GM12878 (cell line): ENCODE data around the gene IL13RA2. TPM values are rescaled to one million over a fixed set of nuclear protein-coding genes. Genes with fewer than 3 reads are reported as not detected.

Experiments
- ATAC-seq: fragments of 200-7000 bp; cut with Tn5 transposase; 3 replicates; pipeline ENCODE4 v1.9.1; 2020; ENCODE audit warnings: mild to moderate bottlenecking, moderate library complexity
- BruUV-seq: library from RNA; stranded (reverse); fragments of 400-500 nt; replicated peaks from 2 replicates; lab custom pipeline; 2021; lab: Mats Ljungman, UMichigan
- CTCF ChIA-PET: fragments of 300-600 bp; sonication (Branson Sonifier 250); formaldehyde crosslinking; extraction: SDS; loops from one replicate; lab custom pipeline; 2021; ENCODE audit warnings: inconsistent platforms; lab: Yijun Ruan, JAX
- POLR2A ChIA-PET: fragments of 350-600 bp; formaldehyde crosslinking; extraction: SDS; loops from one replicate; lab custom pipeline; 2021; ENCODE audit warnings: inconsistent platforms; lab: Charles Lee
- RAD21 ChIA-PET: fragments of 300-600 bp; sonication (Branson Sonifier 250); formaldehyde crosslinking; loops from one replicate; lab custom pipeline; 2023; ENCODE audit warnings: antibody characterized with exemption; ENCODE audit not compliant: unreplicated experiment; lab: Charles Lee
- SMC1A ChIA-PET: fragments of 300-600 bp; sonication (Branson Sonifier 250); formaldehyde crosslinking; loops from one replicate; lab custom pipeline; 2023; ENCODE audit not compliant: unreplicated experiment, uncharacterized antibody; lab: Charles Lee
- DNase-seq: peaks from one replicate; pipeline ENCODE4 v3.0.0-alpha.2; 2011; ENCODE audit warnings: low read depth, low spot score
- FAIRE-seq: peaks from 3 replicates; lab custom pipeline; 2011; peaks lifted over from hg19 to GRCh38; lab: Jason Lieb, UNC
- H2AFZ ChIP-seq: 2 replicates; pipeline ENCODE4 v1.6.0; 2011; ENCODE audit warnings: low read depth, low read length, control low read depth; ENCODE audit not compliant: control insufficient read depth
- H3K27ac ChIP-seq: 2 replicates; pipeline ENCODE4 v1.5.1; 2011; ENCODE audit warnings: control low read depth; ENCODE audit not compliant: control insufficient read depth, insufficient read depth
- H3K27me3 ChIP-seq, 2 experiments: replicated peaks in 1 of 2; 2 replicates each; pipeline versions ENCODE4 v1.6.0 to v1.6.1; 2011; ENCODE audit warnings: low read length in 1 of 2; ENCODE audit not compliant: control insufficient read depth in 2 of 2, insufficient read depth in 2 of 2
- H3K36me3 ChIP-seq, 2 experiments: 2 replicates each; pipeline ENCODE4 v1.5.1; 2011; ENCODE audit warnings: low read length in 1 of 2; ENCODE audit not compliant: control insufficient read depth in 2 of 2, insufficient read depth in 2 of 2
- H3K4me1 ChIP-seq: 2 replicates; pipeline ENCODE4 v1.6.1; 2011; ENCODE audit warnings: mild to moderate bottlenecking, low read length, moderate library complexity, mixed read lengths; ENCODE audit not compliant: control insufficient read depth, insufficient read depth
- H3K4me2 ChIP-seq: 2 replicates; pipeline ENCODE4 v1.6.0; 2011; ENCODE audit warnings: control low read depth; ENCODE audit not compliant: control insufficient read depth, insufficient read depth
- H3K4me3 ChIP-seq: fragments of 200-600 bp; sonication (generic); 2 replicates; pipeline ENCODE4 v1.5.1; 2016
- H3K79me2 ChIP-seq: 2 replicates; pipeline ENCODE4 v1.6.0; 2011; ENCODE audit warnings: low read length; ENCODE audit not compliant: control insufficient read depth, insufficient read depth
- H3K9ac ChIP-seq: 2 replicates; pipeline ENCODE4 v1.8.0; 2011; ENCODE audit warnings: low read length, control low read depth, mixed read lengths; ENCODE audit not compliant: control insufficient read depth, insufficient read depth
- H3K9me3 ChIP-seq: replicated peaks from 3 replicates; pipeline ENCODE4 v1.5.1; 2011; ENCODE audit warnings: mild to moderate bottlenecking, low read length; ENCODE audit not compliant: control insufficient read depth, insufficient read depth
- H4K20me1 ChIP-seq: 2 replicates; pipeline ENCODE4 v1.6.0; 2011; ENCODE audit not compliant: control insufficient read depth, insufficient read depth
- CBFB ChIP-seq: IDR thresholded peaks from 2 replicates; pipeline ENCODE4 v1.6.1; 2016; ENCODE audit warnings: antibody characterized with exemption, low read depth
- CREM ChIP-seq: IDR thresholded peaks from 2 replicates; pipeline ENCODE4 v1.6.1; 2014; ENCODE audit warnings: antibody characterized with exemption, low read depth
- EP300 ChIP-seq, 2 experiments: fragments of 150-350 bp in 1 of 2; IDR thresholded peaks; 2 replicates each; pipeline ENCODE4 v1.6.1; 2011 to 2012; ENCODE audit warnings: low read depth in 2 of 2, low read length in 2 of 2, borderline replicate concordance in 1 of 2, improper control_type of control experiment in 1 of 2, inconsistent platforms in 1 of 2; ENCODE audit not compliant: control insufficient read depth in 1 of 2
- HCFC1 ChIP-seq: fragments of 150-350 bp; IDR thresholded peaks from 2 replicates; pipeline ENCODE4 v1.6.1; 2014; ENCODE audit warnings: low read length
- MEF2A ChIP-seq: IDR thresholded peaks from 2 replicates; pipeline ENCODE4 v1.6.1; 2011; ENCODE audit warnings: low read depth, mild to moderate bottlenecking, low read length, moderate library complexity; ENCODE audit not compliant: insufficient read depth
- NFYB ChIP-seq: IDR thresholded peaks from 2 replicates; pipeline ENCODE4 v1.6.1; 2011; ENCODE audit warnings: low read depth, mild to moderate bottlenecking, low read length, improper control_type of control experiment, moderate library complexity; ENCODE audit not compliant: insufficient read depth
- PKNOX1 ChIP-seq: fragments of 450-650 bp; IDR thresholded peaks from 2 replicates; pipeline ENCODE4 v1.6.1; 2016; ENCODE audit warnings: mild to moderate bottlenecking
- POLR2A ChIP-seq: IDR thresholded peaks from 2 replicates; pipeline ENCODE4 v1.6.1; 2011; ENCODE audit warnings: low read depth, mild to moderate bottlenecking, low read length
- SMAD1 ChIP-seq: fragments of 450-650 bp; IDR thresholded peaks from 2 replicates; pipeline ENCODE4 v1.6.1; 2018; ENCODE audit warnings: mild to moderate bottlenecking, low read depth; ENCODE audit not compliant: partially characterized antibody
- SP1 ChIP-seq: IDR thresholded peaks from one replicate; pipeline ENCODE4 v1.6.1; 2011; ENCODE audit warnings: low read depth, low read length
- USF1 ChIP-seq: IDR thresholded peaks from 2 replicates; pipeline ENCODE4 v1.6.1; 2011; ENCODE audit warnings: borderline replicate concordance, low read depth, mild to moderate bottlenecking, moderate library complexity, mixed read lengths, low read length; ENCODE audit not compliant: insufficient read depth; ENCODE audit errors: extremely low read length
- WRNIP1 ChIP-seq: IDR thresholded peaks from 2 replicates; pipeline ENCODE4 v1.6.1; 2011; ENCODE audit warnings: low read depth, low read length, improper control_type of control experiment, borderline replicate concordance
- WGBS: methylation state at CpG from one replicate; pipeline ENCODE4 v1.1.6; 2016; ENCODE audit warnings: low lambda C conversion rate; ENCODE audit not compliant: insufficient replicate concordance, insufficient coverage; ENCODE audit errors: missing lambda C conversion rate; 5-methylcytosine and 5-hydroxymethylcytosine counted together
- in situ Hi-C: fragments of 300-500 bp; cut with MboI; formaldehyde crosslinking; loops from 9 replicates; pipeline ENCODE4 v1.14.3; 2018; ENCODE audit warnings: mixed read lengths
- intact Hi-C: fragments of 100-400 bp; cut with micrococcal nuclease; formaldehyde crosslinking; loops from one replicate; pipeline ENCODE4 v1.14.2; 2022; ENCODE audit not compliant: unreplicated experiment
- polyA plus RNA-seq, 11 experiments: library from polyadenylated mRNA; depleted of rRNA in 4 of 11; unstranded in 6 of 11; stranded (reverse) in 5 of 11; fragments of >200 nt; fragmentation: Nextera tagmentation in 4 of 11; fragmentation: Illumina TruSeq in 1 of 11; extraction: Ambion mirVana in 4 of 11; extraction: Trizol in 1 of 11; gene quantifications; 1 replicate in 1 of 11; 2 replicates in 10 of 11; pipeline versions ENCODE4 v1.2.1 to v1.2.3, GENCODE V29; 2011 to 2016; ENCODE audit warnings: inconsistent platforms in 2 of 11, missing spikeins in 2 of 11, low read depth in 1 of 11
- total RNA-seq, 4 experiments: library from RNA; depleted of rRNA in 3 of 4; stranded (reverse); fragments of >200 nt in 3 of 4; fragmentation: Illumina TruSeq in 1 of 4; extraction: Trizol in 1 of 4; gene quantifications; 2 replicates each; pipeline versions ENCODE4 v1.2.1 to v1.2.3, GENCODE V29; 2013 to 2021
- TF ChIP-seq, protein P1 (sequence below): fragments of 450-650 bp; IDR thresholded peaks from 2 replicates; pipeline ENCODE4 v1.6.1; 2018; ENCODE audit warnings: borderline replicate concordance, mild to moderate bottlenecking; ENCODE audit not compliant: partially characterized antibody
- TF ChIP-seq, protein P2 (sequence below): IDR thresholded peaks from 2 replicates; pipeline ENCODE4 v1.6.1; 2011; ENCODE audit warnings: borderline replicate concordance, low read depth, mild to moderate bottlenecking, moderate library complexity, low read length; ENCODE audit not compliant: insufficient read depth, poor library complexity, severe bottlenecking
- TF ChIP-seq, protein P3 (sequence below): fragments of 150-350 bp; IDR thresholded peaks from 2 replicates; pipeline ENCODE4 v1.6.1; 2014; ENCODE audit warnings: mild to moderate bottlenecking, low read depth, low read length

IL13RA2 gene
- total and polyA plus RNA-seq, 10 of the 15 experiments (the other 5 are each of a cell fraction or from before 2014, with no cell fraction given): 0.08 TPM; not detected in 9

GRCh38 chrX:115029440-115029839, 12.0 kb upstream of the IL13RA2 start (continued):
- TF ChIP-seq, protein P1, sequence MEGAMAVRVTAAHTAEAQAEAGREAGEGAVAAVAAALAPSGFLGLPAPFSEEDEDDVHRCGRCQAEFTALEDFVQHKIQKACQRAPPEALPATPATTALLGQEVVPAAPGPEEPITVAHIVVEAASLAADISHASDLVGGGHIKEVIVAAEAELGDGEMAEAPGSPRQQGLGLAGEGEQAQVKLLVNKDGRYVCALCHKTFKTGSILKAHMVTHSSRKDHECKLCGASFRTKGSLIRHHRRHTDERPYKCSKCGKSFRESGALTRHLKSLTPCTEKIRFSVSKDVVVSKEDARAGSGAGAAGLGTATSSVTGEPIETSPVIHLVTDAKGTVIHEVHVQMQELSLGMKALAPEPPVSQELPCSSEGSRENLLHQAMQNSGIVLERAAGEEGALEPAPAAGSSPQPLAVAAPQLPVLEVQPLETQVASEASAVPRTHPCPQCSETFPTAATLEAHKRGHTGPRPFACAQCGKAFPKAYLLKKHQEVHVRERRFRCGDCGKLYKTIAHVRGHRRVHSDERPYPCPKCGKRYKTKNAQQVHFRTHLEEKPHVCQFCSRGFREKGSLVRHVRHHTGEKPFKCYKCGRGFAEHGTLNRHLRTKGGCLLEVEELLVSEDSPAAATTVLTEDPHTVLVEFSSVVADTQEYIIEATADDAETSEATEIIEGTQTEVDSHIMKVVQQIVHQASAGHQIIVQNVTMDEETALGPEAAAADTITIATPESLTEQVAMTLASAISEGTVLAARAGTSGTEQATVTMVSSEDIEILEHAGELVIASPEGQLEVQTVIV: no peak

GRCh38 chrX:115023811-115024210, 6.4 kb upstream of the IL13RA2 start:
- ChIA-PET POLR2A (no interaction called here), CTCF (no interaction called here), RAD21 (no interaction called here), SMC1A (interaction anchor here (1.5 kb wide), 1 partner anchor 9 kb away, joined by 3 read pairs; no protein-coding TSS in a partner anchor)
- H3K4me3 ChIP-seq: no peak overlapping the region
- no peaks in the 10 kb centered on the region for H3K79me2 ChIP-seq
- DNase-seq: no peak
- no TSS peak for BruUV-seq
- no peaks in the 10 kb centered on the region for H4K20me1 ChIP-seq
- no peak for ATAC-seq
- no peak overlapping the region for H3K27ac ChIP-seq
- no peak overlapping the region for H3K9ac ChIP-seq
- no peak overlapping the region for H3K4me2 ChIP-seq
- no peaks in the 10 kb centered on the region for H3K4me1 ChIP-seq
- no peaks in the 10 kb centered on the region for H3K27me3 ChIP-seq
- WGBS: 36% methylated on average over 3 of the region's 3 CpGs
- no peak for FAIRE-seq
- intact Hi-C loops: no loop called here
- in situ Hi-C loops: no loop called here
- no peaks in the 10 kb centered on the region for H3K9me3 ChIP-seq
- no peak overlapping the region for H2AFZ ChIP-seq
- no peaks in the 10 kb centered on the region for H3K36me3 ChIP-seq
- TF ChIP-seq, protein P2, sequence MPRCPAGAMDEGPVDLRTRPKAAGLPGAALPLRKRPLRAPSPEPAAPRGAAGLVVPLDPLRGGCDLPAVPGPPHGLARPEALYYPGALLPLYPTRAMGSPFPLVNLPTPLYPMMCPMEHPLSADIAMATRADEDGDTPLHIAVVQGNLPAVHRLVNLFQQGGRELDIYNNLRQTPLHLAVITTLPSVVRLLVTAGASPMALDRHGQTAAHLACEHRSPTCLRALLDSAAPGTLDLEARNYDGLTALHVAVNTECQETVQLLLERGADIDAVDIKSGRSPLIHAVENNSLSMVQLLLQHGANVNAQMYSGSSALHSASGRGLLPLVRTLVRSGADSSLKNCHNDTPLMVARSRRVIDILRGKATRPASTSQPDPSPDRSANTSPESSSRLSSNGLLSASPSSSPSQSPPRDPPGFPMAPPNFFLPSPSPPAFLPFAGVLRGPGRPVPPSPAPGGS: no peak
- TF ChIP-seq CBFB: no peak
- no peak for TF ChIP-seq MEF2A
- TF ChIP-seq POLR2A: no peak
- no peak for TF ChIP-seq SP1
- TF ChIP-seq CREM: no peak
- no peak for TF ChIP-seq PKNOX1
- no peak for TF ChIP-seq HCFC1
- TF ChIP-seq, protein P3, sequence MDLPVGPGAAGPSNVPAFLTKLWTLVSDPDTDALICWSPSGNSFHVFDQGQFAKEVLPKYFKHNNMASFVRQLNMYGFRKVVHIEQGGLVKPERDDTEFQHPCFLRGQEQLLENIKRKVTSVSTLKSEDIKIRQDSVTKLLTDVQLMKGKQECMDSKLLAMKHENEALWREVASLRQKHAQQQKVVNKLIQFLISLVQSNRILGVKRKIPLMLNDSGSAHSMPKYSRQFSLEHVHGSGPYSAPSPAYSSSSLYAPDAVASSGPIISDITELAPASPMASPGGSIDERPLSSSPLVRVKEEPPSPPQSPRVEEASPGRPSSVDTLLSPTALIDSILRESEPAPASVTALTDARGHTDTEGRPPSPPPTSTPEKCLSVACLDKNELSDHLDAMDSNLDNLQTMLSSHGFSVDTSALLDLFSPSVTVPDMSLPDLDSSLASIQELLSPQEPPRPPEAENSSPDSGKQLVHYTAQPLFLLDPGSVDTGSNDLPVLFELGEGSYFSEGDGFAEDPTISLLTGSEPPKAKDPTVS: no peak
- no peak for TF ChIP-seq NFYB
- TF ChIP-seq WRNIP1: no peak
- TF ChIP-seq USF1: no peak
- TF ChIP-seq EP300 (IDR thresholded peaks at IDR 0.05; ENCODE audit: borderline replicate concordance in 1 of 2, control insufficient read depth in 1 of 2, low read depth in 2 of 2, low read length in 2 of 2): no peak
- TF ChIP-seq SMAD1: no peak
